ENCODE results near the gene DNAH7.

DNAH7 gene

GRCh38 chr2:195732574-195732973 is 336.1 kb downstream of the DNAH7 start:
- Histone ChIP-seq H3K27ac (no peak overlapping the region), H3K36me3 (replicated peaks) (peaks cover 2% of the 10 kb centered on the region), H3K4me3 (ENCODE audit: low read depth, low read length) (no peak overlapping the region), H3K27me3 (replicated peaks) (no peaks in the 10 kb centered on the region)
- TF ChIP-seq, protein P1, sequence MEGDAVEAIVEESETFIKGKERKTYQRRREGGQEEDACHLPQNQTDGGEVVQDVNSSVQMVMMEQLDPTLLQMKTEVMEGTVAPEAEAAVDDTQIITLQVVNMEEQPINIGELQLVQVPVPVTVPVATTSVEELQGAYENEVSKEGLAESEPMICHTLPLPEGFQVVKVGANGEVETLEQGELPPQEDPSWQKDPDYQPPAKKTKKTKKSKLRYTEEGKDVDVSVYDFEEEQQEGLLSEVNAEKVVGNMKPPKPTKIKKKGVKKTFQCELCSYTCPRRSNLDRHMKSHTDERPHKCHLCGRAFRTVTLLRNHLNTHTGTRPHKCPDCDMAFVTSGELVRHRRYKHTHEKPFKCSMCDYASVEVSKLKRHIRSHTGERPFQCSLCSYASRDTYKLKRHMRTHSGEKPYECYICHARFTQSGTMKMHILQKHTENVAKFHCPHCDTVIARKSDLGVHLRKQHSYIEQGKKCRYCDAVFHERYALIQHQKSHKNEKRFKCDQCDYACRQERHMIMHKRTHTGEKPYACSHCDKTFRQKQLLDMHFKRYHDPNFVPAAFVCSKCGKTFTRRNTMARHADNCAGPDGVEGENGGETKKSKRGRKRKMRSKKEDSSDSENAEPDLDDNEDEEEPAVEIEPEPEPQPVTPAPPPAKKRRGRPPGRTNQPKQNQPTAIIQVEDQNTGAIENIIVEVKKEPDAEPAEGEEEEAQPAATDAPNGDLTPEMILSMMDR (IDR thresholded peaks at IDR 0.05; ENCODE audit: low read depth, low read length, missing control alignments): no peak
- no peak for DNase-seq
- in situ Hi-C loops (cut with HindIII; ENCODE audit: low pct_ligation_motif_present, low sequenced_read_pairs): no loop called here

- Histone ChIP-seq H3K27me3 (replicated peaks) (no peaks in the 10 kb centered on the region), H3K27ac (no peak overlapping the region), H3K36me3 (replicated peaks) (peaks cover 2% of the 10 kb centered on the region), H3K4me3 (ENCODE audit: low read depth, low read length) (no peak overlapping the region)
- TF ChIP-seq, protein P1 (IDR thresholded peaks at IDR 0.05; ENCODE audit: low read depth, low read length, missing control alignments): no peak
- in situ Hi-C loops (cut with HindIII; ENCODE audit: low pct_ligation_motif_present, low sequenced_read_pairs): no loop called here
- DNase-seq: no peak
These were observed 337.7 kb downstream of the DNAH7 start for GRCh38 chr2:195730912-195731311.

DNA sequence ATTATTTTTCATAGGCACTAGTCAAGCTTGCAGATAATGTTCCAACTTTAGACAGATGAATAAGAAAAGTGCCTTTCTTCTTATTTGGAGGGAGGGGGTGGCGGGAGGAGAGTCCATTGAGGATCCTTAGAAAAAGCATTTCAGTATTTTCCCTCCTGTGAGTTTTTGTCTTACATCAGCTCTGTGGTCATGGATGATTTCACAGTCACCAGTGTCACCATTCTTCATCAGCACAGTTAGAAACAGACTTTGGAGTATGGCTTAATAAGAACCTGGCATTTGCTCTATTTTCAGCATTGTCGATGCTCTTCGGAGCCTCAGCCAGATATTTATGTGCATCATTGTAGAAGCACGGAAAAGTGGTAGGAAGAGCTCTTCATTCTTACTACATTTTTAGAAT is 341.5 kb downstream of the DNAH7 start:
- no peaks in the 10 kb centered on the region for H3K27me3 ChIP-seq (replicated peaks)
- TF ChIP-seq, protein P1 (IDR thresholded peaks at IDR 0.05; ENCODE audit: low read depth, low read length, missing control alignments): no peak
- in situ Hi-C loops (cut with HindIII; ENCODE audit: low pct_ligation_motif_present, low sequenced_read_pairs): no loop called here
- H3K4me3 ChIP-seq (ENCODE audit: low read depth, low read length): no peak overlapping the region
- peaks cover 2% of the 10 kb centered on the region for H3K36me3 ChIP-seq (replicated peaks)
- DNase-seq: no peak
- no peak overlapping the region for H3K27ac ChIP-seq

DNA sequence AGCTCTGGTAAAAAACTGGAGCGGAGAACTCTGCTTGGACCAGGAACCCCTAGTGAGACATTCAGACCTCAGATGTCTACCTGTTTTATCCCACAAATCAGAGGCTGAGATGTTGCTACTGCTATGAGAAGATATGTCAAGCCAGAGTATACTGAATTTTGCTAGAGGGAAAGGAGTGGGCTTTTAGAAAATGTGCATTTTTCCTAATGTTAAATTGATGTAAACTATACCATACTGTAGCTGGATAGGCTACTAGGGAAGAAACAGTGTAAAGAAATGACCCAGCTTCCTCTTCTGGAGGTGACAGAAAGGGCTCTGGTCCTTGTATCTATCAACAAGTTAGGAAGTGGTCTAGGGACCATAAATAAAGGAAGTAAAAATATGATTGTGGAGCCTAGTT is 346.6 kb downstream of the DNAH7 start:
- Histone ChIP-seq H3K27me3 (replicated peaks) (no peaks in the 10 kb centered on the region), H3K27ac (no peak overlapping the region), H3K4me3 (ENCODE audit: low read depth, low read length) (no peak overlapping the region), H3K36me3 (replicated peaks) (no peaks in the 10 kb centered on the region)
- in situ Hi-C loops (cut with HindIII; ENCODE audit: low pct_ligation_motif_present, low sequenced_read_pairs): no loop called here
- TF ChIP-seq, protein P1 (IDR thresholded peaks at IDR 0.05; ENCODE audit: low read depth, low read length, missing control alignments): no peak
- no peak for DNase-seq

DNA sequence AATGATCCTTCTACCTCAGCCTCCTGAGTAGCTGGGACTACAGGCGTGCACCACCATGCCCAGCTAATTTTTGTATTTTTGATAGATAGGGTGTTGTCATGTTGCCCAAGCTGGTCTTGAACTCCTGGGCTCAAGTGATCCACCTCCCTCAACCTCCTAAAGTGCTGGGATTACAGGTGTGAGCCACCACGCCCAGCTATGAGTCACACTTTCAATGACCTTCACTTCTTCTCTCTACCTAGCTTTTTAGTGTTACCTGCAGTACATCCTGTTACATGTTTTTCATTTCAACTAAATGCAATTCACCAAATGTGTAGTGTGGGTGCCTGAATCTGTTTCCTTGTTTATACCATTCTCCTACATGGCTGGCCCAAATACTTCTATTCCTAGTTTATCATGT is 347.6 kb downstream of the DNAH7 start:
- Histone ChIP-seq H3K4me3 (ENCODE audit: low read depth, low read length) (no peak overlapping the region), H3K36me3 (replicated peaks) (no peaks in the 10 kb centered on the region), H3K27ac (no peak overlapping the region), H3K27me3 (replicated peaks) (no peaks in the 10 kb centered on the region)
- TF ChIP-seq, protein P1 (IDR thresholded peaks at IDR 0.05; ENCODE audit: low read depth, low read length, missing control alignments): no peak
- no peak for DNase-seq
- in situ Hi-C loops (cut with HindIII; ENCODE audit: low pct_ligation_motif_present, low sequenced_read_pairs): no loop called here

GRCh38 chr2:195716466-195716865 is 352.2 kb downstream of the DNAH7 start:
- H3K27me3 ChIP-seq (replicated peaks): no peaks in the 10 kb centered on the region
- no peak overlapping the region for H3K27ac ChIP-seq
- in situ Hi-C loops (cut with HindIII; ENCODE audit: low pct_ligation_motif_present, low sequenced_read_pairs): no loop called here
- H3K36me3 ChIP-seq (replicated peaks): no peaks in the 10 kb centered on the region
- no peak overlapping the region for H3K4me3 ChIP-seq (ENCODE audit: low read depth, low read length)
- TF ChIP-seq, protein P1 (IDR thresholded peaks at IDR 0.05; ENCODE audit: low read depth, low read length, missing control alignments): no peak
- DNase-seq: no peak

All from brain microvascular endothelial cell (primary cell).